Measurements from ENCODE around the gene ARHGEF25.
"Not testable (repeated sequence)": the region's sequence is repeated elsewhere in the genome, so short reads cannot be mapped to it uniquely, and the experiment has no call there.

The ARHGEF25 gene

DNA sequence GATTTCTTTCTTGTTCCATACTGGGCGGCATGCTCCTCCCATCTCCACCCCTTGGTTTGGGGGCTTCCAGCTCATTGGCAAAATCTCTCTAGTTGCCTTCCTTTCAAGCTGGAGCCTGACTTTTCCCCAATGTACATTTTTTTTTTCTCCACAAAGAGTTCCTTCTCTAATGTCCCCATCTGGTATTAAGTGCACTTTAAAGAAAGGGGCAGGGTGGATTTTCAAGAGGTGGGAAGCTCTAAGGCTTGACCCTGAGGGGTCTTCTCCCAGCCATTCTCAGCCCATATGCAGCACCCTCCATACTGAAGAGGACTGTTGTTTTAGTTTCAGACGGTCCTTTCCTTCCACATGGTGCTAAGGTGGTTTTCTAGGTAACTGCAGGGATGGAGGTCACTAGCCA, 26.1 kb upstream of the ARHGEF25 start:
- DNase-seq (ENCODE audit: low read depth), result no peak

DNA sequence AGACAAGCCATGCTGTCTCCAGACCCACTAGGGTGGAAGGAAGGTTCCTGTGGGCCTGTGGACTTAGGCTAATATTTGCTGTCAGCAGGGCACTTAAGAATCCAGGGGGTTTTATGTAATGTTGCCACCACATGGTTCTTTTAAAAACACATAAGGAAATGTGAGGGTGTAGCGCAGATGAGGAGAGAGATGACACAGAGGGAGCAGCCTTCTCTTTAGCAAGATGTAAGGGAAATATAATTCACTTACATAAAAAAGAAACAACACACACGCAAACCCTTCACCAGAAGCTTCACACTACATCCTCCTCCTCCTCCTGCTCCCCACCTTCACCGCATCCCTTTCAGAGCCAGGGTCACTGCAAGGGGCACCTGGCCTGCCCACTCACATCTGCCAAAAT, 25.1 kb upstream of the ARHGEF25 start:
- no peak for DNase-seq (ENCODE audit: low read depth)

DNA sequence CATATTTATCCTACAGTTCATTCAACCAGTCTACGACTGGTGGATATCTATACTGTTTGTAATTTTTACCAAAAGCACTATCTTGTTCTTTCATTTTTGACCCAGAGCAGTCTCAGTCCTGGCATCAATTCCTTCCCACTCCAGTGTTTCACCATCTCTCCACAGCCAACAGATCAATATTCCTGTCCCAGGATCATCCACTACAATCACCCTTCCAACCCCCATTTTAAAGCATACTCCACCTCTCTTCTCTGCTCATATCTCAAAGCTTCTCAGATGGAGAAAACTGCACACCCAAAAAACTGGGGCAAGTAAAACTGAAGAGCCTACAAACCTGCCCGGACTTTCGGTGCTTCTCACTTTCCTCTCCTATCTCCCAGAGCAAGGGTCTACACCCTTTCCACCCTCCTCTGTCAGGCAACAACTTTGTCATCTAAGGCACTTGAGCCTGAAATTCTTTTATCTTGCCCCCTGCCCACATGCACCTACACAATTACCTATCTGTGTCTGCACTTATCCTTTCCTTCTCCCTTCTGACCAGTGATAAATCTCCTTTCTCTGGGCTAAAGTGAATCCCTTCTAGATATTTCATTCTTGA, 24.3 kb upstream of the ARHGEF25 start:
- DNase-seq (ENCODE audit: low read depth), result no peak

DNA sequence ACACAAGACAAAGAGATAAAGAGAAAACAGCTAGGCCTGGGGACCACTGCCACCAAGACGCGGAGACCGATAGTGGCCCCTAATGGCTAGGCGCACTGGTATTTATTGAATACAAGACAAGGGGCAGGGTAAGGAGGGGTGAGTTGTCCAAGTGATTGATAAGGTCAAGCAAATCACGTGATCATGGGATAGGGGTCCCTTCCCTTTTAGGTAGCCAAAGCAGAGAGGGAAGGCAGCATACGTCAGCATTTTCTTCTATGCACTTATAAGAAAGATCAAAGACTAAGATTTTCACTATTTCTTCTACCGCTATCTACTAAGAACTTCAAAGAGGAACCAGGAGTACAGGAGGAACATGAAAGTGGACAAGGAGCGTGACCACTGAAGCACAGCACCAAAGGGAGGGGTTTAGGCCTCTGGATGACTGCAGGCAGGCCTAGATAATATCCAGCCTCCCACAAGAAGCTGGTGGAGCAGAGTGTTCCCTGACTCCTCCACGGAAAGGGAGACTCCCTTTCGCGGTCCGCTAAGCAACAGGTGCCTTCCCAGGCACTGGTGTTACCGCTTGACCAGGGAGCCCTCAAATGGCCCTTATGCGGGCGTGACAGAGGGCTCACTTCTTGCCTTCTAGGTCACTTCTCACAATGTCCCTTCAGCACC, 22.2 kb upstream of the ARHGEF25 start:
- not testable (repeated sequence) for DNase-seq (ENCODE audit: low read depth)

DNA sequence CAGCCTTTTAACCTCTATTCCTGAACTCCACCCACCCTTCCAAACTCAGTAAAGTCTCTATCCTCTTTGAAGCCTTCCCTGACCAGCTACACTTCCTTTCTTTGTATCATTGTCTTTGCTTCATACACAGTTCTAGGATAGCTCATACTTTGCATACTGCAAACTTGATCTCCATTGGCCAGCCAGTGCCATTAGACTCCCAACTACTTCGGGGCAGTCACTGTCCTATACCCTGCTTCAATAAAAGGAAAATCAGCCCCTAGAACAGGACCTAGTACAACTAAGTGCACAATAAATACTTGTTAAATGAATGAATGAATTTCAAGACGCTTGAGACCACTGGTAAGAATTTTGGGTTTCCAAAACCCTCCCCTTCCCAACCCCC, 20.8 kb upstream of the ARHGEF25 start:
- DNase-seq (ENCODE audit: low read depth), result no peak

DNA sequence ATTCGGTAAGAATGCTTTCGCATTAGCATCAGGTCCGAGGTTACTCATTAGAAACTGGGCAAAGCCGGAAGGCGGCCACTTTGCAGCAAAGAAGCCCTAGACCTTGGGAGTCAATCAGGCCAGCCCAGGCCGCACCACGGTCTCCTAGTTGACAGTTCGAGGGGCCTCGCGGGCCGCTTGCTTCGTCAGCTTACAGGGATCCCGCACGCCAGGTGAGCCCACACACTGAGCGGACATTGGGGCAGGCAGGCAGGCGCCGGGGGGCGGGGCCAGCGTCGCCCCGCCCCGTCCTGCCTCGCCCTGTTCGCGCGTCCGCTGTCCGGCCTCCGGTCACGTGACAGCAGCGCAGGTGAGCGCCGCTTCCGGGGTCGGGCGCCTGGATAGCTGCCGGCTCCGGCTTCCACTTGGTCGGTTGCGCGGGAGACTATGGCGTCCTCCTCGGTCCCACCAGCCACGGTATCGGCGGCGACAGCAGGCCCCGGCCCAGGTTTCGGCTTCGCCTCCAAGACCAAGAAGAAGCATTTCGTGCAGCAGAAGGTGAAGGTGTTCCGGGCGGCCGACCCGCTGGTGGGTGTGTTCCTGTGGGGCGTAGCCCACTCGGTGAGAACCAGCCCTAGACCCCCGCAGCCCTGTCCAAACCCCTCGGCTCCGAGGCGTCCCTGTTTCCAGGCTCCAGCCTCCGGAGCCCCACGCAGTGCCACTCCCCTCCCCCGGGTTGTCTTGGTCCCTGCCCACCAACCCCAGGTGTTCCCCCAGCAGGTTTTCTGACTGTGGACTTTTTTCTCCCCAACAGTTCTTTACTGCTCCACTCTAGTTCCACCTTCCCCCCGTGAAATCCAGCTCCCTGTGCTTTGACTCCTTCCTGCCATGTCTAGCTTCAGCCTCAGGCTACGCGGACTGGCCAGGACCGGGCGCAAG, 20.1 kb upstream of the ARHGEF25 start, which contains the start of gene PIP4K2C:
Gene PIP4K2C (plus strand): TSS at position 329 of the 918 bp plus-strand sequence. CDS start 98 bp downstream, at position 427.
- peak; percentile 65 for DNase-seq (ENCODE audit: low read depth)

DNA sequence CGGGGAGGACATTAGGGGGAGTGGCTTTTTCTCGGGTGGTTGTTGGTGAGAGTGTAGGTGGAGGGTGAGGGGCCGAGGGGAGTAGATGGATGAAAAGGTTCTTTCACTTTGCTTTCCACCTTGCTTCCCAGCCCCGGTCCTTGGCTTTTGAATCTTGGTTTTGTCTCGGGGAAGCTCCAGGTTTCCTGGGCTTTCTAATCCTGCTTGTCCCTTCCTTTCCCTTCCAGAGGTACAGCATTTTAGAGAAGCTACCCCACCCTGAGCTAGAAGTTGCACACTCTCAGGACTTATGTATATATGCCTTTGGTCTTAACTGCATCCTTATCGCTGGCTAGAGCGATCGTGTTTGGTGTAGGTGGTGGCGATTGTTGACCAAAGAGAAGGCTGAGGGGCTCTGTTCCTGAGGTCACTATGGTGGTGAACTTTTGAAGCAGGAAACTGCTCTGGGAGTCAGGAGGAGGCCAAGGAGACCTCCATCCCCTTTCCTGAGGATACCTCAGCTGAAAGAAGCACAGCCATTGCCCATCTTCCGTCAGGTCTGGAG, 19.4 kb upstream of the ARHGEF25 start:
- DNase-seq (ENCODE audit: low read depth), result no peak

DNA sequence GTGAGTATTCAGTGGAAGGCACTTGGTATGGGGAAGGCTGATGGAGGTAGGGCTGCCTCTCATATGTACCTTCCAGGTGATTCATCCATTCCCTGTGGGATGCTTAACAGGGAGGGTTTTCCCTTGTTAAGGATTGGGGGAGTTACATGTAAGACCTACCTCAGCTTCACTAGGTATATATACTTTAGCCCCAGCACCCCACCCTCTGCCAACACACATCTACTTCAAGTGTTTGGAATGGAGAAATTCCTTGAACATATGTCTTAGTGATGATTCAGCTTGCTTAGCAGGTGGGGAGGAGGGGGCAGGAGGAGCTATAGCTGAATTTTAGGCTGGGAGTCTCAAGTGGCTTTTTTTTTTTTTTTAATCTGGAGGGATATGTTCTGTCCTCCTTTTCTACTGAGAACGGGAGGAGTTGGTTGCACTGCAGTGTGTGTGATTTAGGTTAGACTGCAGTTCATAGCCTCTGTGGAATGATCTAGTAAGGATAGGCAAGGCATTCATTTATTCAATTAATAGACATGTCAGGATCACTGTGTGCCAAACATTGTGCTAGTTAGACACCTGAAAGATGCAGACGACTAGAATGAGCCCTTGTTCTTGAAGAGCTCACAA, 18.6 kb upstream of the ARHGEF25 start:
- no peak for DNase-seq (ENCODE audit: low read depth)

DNA sequence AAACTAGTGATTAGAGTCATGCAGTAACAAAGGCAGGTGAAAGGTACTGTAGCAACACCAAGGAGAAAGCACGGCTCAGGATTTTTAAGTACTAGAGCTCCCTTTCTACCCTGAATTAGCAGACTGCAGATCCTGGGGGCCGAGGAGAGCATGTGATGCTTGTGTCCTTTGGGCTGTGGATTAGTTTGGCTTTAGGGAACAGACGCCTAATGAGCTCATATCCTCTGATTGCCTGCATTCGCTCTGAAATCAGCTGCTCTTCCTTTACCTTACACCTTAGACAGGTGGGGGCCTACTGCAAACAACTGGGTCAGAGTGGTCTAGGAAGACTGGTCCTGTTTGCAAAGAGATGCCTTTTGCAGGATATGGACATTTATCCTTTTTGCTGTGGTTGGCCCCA, 18.0 kb upstream of the ARHGEF25 start:
- DNase-seq (ENCODE audit: low read depth), result no peak

DNA sequence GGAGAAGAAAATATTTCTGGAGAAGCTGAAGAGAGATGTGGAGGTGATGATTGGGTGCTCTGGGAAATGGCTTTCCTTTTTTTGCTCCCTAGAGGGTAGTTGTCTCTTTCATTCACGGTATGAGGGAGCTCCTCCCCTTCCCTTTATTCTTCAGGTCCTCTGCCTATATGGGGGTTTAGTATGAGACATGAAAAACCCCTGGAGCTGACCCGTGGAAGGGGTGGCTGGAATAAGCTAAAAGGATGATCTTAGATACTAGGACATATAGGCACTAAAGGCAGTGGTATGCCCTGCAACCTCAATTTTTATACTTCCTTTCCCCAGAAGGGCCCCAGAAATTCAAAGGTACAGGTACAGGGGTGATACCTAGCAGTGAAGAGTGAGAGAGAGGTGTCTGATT, 10.8 kb upstream of the ARHGEF25 start:
- no peak for DNase-seq (ENCODE audit: low read depth)

DNA sequence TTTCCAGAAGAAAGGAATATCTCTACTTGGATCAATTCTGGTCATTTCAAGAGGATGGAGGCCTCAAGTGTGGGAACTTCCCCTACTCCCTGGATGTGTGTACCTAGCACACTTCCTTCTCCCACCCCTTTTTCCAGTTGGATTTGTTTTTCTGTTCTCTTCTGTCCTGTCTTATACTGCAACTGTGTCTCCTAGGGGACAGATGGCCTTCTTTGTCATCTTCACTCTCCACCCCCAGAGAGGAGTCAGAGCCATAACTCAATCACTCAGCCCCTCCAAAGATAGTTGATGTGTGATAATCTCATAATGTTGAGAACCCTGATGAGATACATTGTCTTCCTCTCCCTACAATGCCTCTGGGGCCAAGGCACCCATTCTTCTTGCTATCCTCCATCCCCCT, 8.7 kb upstream of the ARHGEF25 start:
- no peak for DNase-seq (ENCODE audit: low read depth)

DNA sequence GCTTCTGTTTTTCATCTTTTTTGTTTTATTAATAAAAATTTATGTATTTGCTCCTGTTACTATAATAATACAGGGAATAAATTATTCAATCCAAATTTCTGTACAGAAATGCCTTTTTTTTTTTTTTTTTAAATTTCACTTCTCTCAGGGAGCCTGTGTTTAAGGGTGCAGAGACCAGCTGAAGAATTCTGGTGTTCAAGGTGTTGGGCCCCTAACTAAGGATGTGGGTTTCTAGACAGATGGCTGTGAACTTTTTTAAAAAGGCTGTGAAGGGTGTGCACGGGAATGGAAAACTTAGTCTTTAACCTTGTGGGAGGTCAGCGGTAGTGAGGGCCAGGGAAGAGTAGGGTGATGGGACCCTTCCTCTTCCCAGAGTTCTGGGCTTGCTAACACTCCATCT, 7.9 kb upstream of the ARHGEF25 start:
- DNase-seq (ENCODE audit: low read depth), result no peak

DNA sequence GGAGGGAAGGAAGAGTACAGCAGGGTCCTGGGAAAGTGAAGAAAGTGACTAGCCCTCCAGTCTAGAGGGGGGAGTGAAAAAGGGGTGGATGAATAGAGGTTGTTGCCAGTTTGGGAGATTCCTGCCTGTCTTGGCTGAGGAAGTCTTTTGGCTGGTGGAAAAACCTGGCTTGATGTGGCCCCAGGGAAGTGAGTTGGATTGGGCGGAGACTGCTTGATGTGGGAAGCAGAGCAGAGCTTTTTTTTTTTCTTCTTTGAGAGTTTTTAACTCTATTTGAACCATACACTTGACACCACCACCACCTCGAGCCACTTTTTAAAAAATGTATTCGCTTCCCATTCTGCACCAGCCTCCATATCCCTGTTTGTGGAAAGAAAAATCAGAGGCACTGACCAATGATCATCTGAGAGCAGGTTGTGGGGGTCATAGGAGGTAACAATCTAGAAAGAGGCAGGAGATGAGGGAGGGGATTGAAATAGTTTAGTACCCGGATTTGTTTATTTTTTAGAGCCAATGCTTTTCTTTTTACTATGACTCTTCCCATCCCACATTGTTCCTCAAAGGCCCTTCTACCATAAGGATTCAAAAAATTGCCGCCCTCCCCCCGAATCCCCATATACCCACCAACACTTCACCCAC, 7.3 kb upstream of the ARHGEF25 start:
- no peak for DNase-seq (ENCODE audit: low read depth)

DNA sequence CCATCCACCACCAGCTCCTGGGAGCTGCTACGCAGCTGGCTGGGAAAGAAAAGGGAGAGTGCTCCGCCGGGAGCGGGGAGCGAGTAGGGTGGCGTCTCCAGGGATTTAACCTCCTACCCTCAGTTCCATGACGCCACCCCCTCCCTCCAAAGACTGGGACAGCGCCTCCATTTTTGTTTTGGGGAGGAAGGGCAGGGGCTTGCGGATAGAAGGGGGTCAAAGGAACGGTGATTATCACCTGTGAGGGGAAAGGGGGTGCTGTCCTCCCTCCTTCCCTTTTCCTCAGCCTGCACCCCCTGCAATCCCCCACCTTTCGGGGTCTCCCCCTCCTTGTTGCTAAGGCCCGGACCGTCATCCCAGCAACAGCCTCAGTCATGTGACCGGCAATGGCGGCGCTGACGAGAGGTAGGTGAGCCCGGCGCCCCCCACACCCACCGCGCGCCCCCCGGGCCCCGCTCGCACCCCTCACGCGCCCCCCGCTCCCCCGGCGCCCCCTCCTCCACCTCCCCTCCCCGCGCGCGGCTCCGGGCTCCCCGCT, 6.7 kb upstream of the ARHGEF25 start, which contains the start of gene DTX3:
Gene DTX3 (plus strand): TSS at position 371 of the 538 bp plus-strand sequence. CDS start 1,694 bp downstream, outside the sequence.
- DNase-seq (ENCODE audit: low read depth), result no peak

DNA sequence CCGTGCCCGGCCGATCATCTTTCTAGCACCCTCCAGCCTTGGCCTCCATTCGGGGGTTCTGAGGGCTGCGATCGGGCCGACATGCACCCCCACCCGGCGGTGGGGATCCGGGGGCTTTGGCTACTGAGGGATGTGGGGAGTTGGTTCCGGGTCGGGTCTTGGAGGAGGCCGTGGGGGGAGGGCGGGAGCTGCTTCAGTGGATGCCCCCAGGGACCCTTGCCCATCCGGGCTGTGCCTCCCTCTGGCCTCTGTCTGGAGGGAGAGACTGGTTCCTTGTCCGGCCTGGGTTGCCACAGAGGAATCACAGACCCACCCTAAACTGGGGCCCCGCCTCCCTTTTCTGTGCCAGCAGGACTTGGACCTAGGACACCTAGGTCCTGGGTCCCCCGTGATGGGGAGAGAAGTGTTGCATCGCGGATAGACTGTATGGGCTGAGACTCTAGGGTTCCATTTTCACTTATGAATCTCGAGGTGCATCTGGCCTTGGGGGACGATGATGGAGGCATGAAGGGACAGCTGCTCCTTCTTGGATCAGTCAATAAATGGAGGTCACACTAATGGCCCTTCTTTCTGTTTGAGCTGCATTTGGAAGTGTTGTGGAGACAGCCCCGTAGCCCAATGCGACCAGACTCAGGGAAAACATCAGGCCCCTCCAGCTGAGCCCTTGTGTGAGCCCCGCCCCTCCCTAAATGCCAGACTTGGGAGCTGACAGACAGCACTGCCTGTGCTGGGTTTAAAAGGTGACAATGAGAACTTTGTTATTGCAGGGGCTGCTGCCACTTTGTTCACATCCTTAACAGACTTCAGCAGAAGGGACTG, 6.0 kb upstream of the ARHGEF25 start:
- DNase-seq (ENCODE audit: low read depth), result no peak

DNA sequence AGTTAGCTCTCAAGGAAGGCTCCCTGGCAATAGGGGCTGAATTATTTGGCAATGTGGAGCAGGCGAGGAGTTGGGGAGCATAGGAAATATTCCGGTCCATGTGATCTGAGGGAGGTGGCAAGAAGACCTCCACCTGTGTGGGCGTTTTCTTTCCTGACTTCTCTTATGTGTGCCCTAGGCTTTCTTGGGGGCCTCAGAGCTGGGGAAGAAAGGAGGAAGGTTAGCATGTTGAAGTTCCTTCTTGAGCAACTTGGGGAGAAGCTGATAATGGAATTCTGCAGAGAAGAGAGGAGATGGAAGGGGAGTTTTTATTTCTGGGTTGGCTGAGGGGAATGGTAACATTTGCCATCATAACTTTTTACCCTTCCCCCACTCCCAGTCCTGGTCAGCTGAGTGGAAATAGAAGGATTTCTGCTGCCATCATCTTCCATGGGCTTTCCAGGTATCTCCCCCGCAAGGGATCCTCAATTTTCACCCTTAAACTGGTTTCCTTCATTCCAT, 5.4 kb upstream of the ARHGEF25 start:
- no peak for DNase-seq (ENCODE audit: low read depth)

DNA sequence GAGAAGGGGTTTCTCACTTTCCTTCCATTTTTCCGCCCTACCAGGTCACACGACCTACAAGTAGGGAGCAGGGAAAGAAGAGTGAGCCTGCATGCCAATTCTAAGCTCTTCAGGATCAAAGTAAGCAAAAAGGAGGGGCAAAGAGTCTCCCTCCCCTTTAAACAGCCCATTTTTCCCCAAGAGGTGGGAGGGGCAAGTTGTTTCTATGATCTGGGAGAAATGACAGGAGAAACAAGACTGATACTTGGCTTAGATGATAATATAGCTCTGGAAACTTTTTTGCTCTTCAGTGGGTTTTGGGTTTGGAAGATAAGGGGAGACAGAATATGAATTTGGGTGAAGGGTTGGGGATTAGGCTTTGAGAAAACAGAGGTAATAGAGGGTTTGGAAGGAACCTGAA, 4.8 kb upstream of the ARHGEF25 start:
- no peak for DNase-seq (ENCODE audit: low read depth)

DNA sequence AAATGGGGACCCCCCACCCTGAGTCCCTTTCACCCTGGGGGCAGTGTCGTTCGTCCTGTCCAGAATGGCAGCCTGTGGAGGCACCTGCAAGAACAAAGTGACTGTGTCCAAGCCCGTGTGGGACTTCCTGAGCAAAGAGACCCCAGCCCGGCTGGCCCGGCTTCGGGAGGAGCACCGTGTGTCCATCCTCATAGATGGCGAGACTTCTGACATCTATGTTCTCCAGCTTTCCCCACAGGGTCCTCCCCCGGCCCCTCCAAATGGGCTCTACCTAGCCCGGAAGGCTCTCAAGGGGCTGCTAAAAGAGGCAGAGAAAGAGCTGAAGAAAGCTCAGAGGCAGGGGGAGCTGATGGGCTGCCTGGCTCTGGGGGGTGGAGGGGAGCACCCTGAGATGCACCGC, 4.4 kb upstream of the ARHGEF25 start:
- no peak for DNase-seq (ENCODE audit: low read depth)

DNA sequence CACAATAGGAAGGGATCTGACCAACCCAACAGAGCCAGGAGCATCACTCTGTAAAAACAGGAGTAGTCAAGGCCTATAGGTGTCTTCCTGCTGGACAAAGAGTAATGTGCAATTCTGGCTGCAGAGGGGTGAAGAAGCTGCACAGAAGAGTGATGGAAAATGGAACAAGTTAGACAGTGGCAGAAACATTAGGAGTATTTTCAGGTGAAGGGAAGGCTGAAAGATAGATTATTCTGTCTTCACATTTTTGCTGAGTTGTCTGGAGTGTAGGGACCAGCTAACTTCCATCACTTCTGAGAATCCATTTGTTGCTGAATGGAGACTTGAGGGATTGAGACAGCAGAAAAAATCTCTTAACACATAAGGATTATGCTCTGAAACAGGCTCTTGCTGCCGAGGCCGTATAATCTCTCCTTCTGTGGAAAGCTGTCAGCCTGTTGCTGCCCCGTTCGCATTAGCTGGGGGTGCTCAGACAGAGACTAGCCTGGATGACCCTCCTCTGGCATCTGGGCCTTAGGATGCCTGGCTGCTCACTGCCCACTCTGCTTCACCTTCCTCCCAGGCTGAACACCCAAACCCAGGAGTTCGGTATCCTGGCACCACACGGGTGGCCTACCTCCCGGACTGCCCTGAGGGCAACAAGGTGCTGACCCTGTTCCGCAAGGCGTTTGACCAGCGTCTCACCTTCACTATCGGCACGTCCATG, 3.1 kb upstream of the ARHGEF25 start:
- no peak for DNase-seq (ENCODE audit: low read depth)
